Stimulated activated naive CD4-positive, alpha-beta T cell treated with Interleukin-2 at 50 U/mL for 16 hours (primary cell): ENCODE results near the gene SPX.

Experiments used
- DNase-seq: peaks from one replicate; lab custom pipeline; 2025; lab: John Stamatoyannopoulos, UW

SPX gene

GRCh38 chr12:21538061-21538653, 12.1 kb downstream of the SPX start:
- DNase-seq: no peak

GRCh38 chr12:21539797-21540196, 13.7 kb downstream of the SPX start:
- DNase-seq: no peak

GRCh38 chr12:21541773-21542172, 15.7 kb downstream of the SPX start:
- DNase-seq: no peak

- no peak for DNase-seq
These were observed 16.3 kb downstream of the SPX start for GRCh38 chr12:21542403-21542802.

- DNase-seq: no peak
These were observed 17.1 kb downstream of the SPX start for GRCh38 chr12:21543151-21543550.

GRCh38 chr12:21545557-21545956, 19.5 kb downstream of the SPX start:
- DNase-seq: no peak

- no peak for DNase-seq
These were observed 20.6 kb downstream of the SPX start for GRCh38 chr12:21546716-21547115.

- DNase-seq: no peak
These were observed 21.3 kb downstream of the SPX start for GRCh38 chr12:21547437-21547836.

GRCh38 chr12:21551841-21552465, 25.9 kb downstream of the SPX start:
- DNase-seq: no peak

- DNase-seq: no peak
These were observed 26.7 kb downstream of the SPX start for GRCh38 chr12:21552635-21553328.

GRCh38 chr12:21553329-21553675, 27.2 kb downstream of the SPX start:
- DNase-seq: no peak

- no peak for DNase-seq
These were observed 32.1 kb downstream of the SPX start for GRCh38 chr12:21558100-21558679.

GRCh38 chr12:21559855-21560569, 33.9 kb downstream of the SPX start:
- no peak for DNase-seq

- no peak for DNase-seq
These were observed 35.1 kb downstream of the SPX start for GRCh38 chr12:21561158-21561557.

GRCh38 chr12:21562859-21563258, 36.8 kb downstream of the SPX start:
- no peak for DNase-seq

GRCh38 chr12:21566223-21566906, 40.3 kb downstream of the SPX start:
- DNase-seq: no peak

GRCh38 chr12:21566907-21567394, 40.9 kb downstream of the SPX start:
- DNase-seq: no peak

- DNase-seq: no peak
These were observed 42.0 kb downstream of the SPX start for GRCh38 chr12:21568115-21568514.

GRCh38 chr12:21571046-21571445, 45.0 kb downstream of the SPX start:
- no peak for DNase-seq

GRCh38 chr12:21573733-21574358, 47.8 kb downstream of the SPX start:
- DNase-seq: no peak

- DNase-seq: no peak
These were observed 50.3 kb downstream of the SPX start for GRCh38 chr12:21576431-21576830.
